ENCODE measurements around the gene NFIA.

Gene NFIA

DNA sequence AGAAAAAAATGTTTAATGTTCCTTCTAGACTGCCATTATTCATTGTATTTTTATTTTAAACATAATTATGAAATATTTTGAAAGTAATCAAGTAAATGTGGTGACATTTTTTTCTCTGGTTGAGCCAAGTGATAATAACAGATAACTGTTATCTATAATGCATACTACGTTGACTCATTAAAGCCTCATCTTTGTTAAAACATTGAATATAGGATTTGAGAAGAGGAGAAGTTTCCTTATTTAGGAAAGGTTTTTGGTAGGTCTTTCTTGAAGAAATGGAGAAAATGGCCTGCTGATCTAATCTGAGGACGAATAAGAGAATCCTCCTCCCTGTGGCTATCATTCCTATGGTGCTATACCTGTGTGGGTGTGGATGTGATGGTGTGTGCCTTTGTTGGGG, 89.0 kb downstream of the NFIA start:
- no peaks in the 10 kb centered on the region for H4K20me1 ChIP-seq (ENCODE audit: insufficient read depth, low read length, poor library complexity, severe bottlenecking)
- no peak overlapping the region for H2AFZ ChIP-seq (ENCODE audit: low read length)
- H3K79me2 ChIP-seq (ENCODE audit: insufficient read depth, low read length) = no peaks in the 10 kb centered on the region
- H3K36me3 ChIP-seq (ENCODE audit: insufficient read depth, low read length) = no peaks in the 10 kb centered on the region
- H3K4me1 ChIP-seq (ENCODE audit: insufficient read depth, low read length, poor library complexity, severe bottlenecking) = no peaks in the 10 kb centered on the region
- H3K9me3 ChIP-seq (ENCODE audit: insufficient read depth, low read depth, low read length) = no peaks in the 10 kb centered on the region
- H3K9ac ChIP-seq (ENCODE audit: low read depth, low read length, poor library complexity, severe bottlenecking) = no peak overlapping the region
- no peaks in the 10 kb centered on the region for H3K9me2 ChIP-seq (replicated peaks; ENCODE audit: low read depth, low read length)
- no peaks in the 10 kb centered on the region for H3F3A ChIP-seq (ENCODE audit: low read depth)
- no peak overlapping the region for H3K4me2 ChIP-seq (ENCODE audit: low read depth, low read length, poor library complexity, severe bottlenecking)
- no peaks in the 10 kb centered on the region for H3K27me3 ChIP-seq (ENCODE audit: insufficient read depth, low read length, poor library complexity, severe bottlenecking)
- no peak overlapping the region for H3K4me3 ChIP-seq (ENCODE audit: low read length, poor library complexity, severe bottlenecking)
- no peak for TF ChIP-seq CTCF (conservative IDR thresholded peaks at IDR 0.05; ENCODE audit: low read length)
- no peak for TF ChIP-seq EZH2phosphoT487 (IDR thresholded peaks at IDR 0.05; ENCODE audit: borderline replicate concordance)

GRCh38 chr1:61171974-61172373, 89.6 kb downstream of the NFIA start:
- Histone ChIP-seq H3F3A (ENCODE audit: low read depth) (no peaks in the 10 kb centered on the region), H3K9me2 (replicated peaks; ENCODE audit: low read depth, low read length) (no peaks in the 10 kb centered on the region), H3K9me3 (ENCODE audit: insufficient read depth, low read depth, low read length) (no peaks in the 10 kb centered on the region), H3K36me3 (ENCODE audit: insufficient read depth, low read length) (no peaks in the 10 kb centered on the region), H3K4me2 (ENCODE audit: low read depth, low read length, poor library complexity, severe bottlenecking) (no peak overlapping the region), H4K20me1 (ENCODE audit: insufficient read depth, low read length, poor library complexity, severe bottlenecking) (no peaks in the 10 kb centered on the region), H3K79me2 (ENCODE audit: insufficient read depth, low read length) (no peaks in the 10 kb centered on the region), H3K4me3 (ENCODE audit: low read length, poor library complexity, severe bottlenecking) (no peak overlapping the region), H3K4me1 (ENCODE audit: insufficient read depth, low read length, poor library complexity, severe bottlenecking) (no peaks in the 10 kb centered on the region), H3K9ac (ENCODE audit: low read depth, low read length, poor library complexity, severe bottlenecking) (no peak overlapping the region), H2AFZ (ENCODE audit: low read length) (no peak overlapping the region), H3K27me3 (ENCODE audit: insufficient read depth, low read length, poor library complexity, severe bottlenecking) (no peaks in the 10 kb centered on the region)
- TF ChIP-seq EZH2phosphoT487 (IDR thresholded peaks at IDR 0.05; ENCODE audit: borderline replicate concordance) (no peak), CTCF (conservative IDR thresholded peaks at IDR 0.05; ENCODE audit: low read length) (no peak)

- no peaks in the 10 kb centered on the region for H3K9me2 ChIP-seq (replicated peaks; ENCODE audit: low read depth, low read length)
- H4K20me1 ChIP-seq (ENCODE audit: insufficient read depth, low read length, poor library complexity, severe bottlenecking) = no peaks in the 10 kb centered on the region
- no peaks in the 10 kb centered on the region for H3K27me3 ChIP-seq (ENCODE audit: insufficient read depth, low read length, poor library complexity, severe bottlenecking)
- no peaks in the 10 kb centered on the region for H3K4me1 ChIP-seq (ENCODE audit: insufficient read depth, low read length, poor library complexity, severe bottlenecking)
- no peaks in the 10 kb centered on the region for H3K9me3 ChIP-seq (ENCODE audit: insufficient read depth, low read depth, low read length)
- H3K9ac ChIP-seq (ENCODE audit: low read depth, low read length, poor library complexity, severe bottlenecking) = no peak overlapping the region
- H2AFZ ChIP-seq (ENCODE audit: low read length) = no peak overlapping the region
- no peaks in the 10 kb centered on the region for H3K36me3 ChIP-seq (ENCODE audit: insufficient read depth, low read length)
- H3K79me2 ChIP-seq (ENCODE audit: insufficient read depth, low read length) = no peaks in the 10 kb centered on the region
- TF ChIP-seq CTCF (conservative IDR thresholded peaks at IDR 0.05; ENCODE audit: low read length) (no peak), EZH2phosphoT487 (IDR thresholded peaks at IDR 0.05; ENCODE audit: borderline replicate concordance) (no peak)
- no peaks in the 10 kb centered on the region for H3F3A ChIP-seq (ENCODE audit: low read depth)
- no peak overlapping the region for H3K4me3 ChIP-seq (ENCODE audit: low read length, poor library complexity, severe bottlenecking)
- no peak overlapping the region for H3K4me2 ChIP-seq (ENCODE audit: low read depth, low read length, poor library complexity, severe bottlenecking)
Measured at GRCh38 chr1:61173118-61173517, 90.8 kb downstream of the NFIA start.

All from Loucy (cell line).